DMS53 (cell line): Measurements from ENCODE around the gene PTPN18.

Experiments
- DNase-seq: peaks from one replicate; lab custom pipeline; 2025; lab: John Stamatoyannopoulos, UW

Gene PTPN18

DNA sequence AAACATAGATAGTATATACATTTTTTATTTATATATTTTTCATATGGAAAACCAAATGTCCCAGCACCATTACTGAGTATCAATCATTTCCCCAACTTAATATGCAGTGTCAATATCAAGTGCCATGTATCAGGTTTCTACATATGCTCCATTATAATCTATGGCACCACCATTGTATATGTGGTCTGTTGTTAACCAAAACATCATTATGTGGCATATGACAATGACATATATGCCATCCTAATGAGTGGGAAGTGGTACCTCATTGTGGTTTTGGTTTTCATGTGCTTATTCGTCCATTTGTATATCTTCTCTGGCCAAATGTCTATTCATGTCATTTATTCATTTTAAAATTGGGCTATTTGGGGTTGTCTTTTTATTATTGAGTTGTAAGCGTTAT is 9.2 kb downstream of the PTPN18 start:
- DNase-seq, result no peak

DNA sequence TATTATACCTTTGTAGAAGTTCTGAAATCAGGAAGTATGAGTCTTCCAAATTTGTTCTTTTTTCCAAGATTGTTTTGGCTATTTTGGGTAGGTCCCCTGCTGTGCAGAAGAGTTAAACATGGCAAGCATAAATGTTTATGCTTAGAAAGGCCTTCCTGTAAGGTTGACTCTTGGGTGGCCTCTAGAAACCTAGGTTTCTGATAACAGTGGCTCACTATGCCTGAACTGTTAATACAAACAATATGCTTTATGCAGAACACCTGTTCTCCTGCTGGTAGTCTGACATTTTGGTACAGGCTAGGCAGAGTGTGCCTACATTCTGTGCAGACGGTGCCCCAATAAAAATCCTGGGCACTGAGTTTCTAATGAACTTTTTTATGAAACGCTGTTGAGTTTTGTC is 10.1 kb downstream of the PTPN18 start:
- DNase-seq, result no peak

DNA sequence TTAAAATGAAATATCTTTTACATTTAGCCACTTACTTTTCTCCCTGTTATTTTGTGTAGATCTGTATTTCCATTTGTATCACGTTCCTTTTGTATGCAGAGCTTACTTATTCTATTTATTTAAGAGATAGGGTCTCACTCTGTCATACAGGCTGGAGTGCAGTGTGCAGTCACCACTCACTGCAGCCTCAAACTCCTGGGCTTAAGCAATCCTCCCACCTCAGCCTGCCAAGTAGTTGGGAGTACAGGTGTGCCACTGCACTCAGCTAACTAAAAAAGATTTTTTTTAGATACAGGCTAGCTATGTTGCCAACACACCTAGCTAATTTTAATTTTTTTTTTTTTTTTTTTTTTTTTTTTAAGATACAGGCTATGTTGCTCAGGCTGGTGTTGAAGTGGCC is 10.9 kb downstream of the PTPN18 start:
- no peak for DNase-seq

DNA sequence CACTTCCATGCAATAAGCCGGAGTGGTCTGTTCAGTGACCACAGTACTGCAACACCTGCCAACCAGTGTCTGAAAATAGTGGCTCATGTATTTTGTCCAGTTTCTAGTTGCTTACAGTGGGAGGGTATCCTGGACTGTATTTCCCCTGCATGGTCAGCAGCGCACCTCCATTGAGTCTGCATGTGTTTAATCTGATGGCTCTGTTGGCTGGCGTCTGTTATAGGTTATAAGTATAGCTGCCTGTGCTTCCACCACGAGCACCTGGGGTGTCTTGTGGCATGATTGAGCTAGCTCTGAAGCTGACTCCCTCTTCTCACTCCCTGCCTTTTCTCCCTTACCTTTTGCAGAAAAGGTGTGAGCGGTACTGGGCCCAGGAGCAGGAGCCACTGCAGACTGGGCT is 12.9 kb downstream of the PTPN18 start:
- DNase-seq, result no peak

DNA sequence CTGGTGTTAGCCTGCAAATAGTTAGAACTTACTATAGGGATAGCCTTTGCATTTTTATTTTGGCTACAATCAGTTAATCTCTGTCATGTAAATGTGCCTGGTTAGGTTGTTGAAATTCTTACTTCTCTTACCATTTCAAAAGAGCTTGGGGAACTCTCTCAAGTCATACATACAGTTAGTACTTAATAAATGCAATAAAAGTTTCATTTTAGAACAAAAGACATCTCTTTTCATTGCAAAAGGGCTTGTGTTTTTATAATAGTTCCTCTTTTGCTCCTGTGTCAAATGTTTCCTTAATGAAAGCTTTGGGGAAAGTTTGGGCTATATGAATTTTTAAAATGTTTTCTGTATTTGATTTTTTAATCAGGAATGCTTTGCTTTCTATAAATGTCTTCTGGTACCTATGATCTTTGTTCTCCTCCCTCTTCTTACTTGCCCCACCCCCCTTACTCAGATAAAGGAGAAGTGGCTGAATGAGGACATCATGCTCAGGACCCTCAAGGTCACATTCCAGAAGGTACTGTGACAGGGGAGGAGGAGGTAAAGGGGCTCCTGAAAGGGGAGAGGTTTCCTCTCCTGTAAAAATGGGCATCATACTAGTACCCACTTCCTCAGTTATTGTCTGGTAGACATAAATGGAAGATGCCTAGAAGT is 13.6 kb downstream of the PTPN18 start:
- no peak for DNase-seq

DNA sequence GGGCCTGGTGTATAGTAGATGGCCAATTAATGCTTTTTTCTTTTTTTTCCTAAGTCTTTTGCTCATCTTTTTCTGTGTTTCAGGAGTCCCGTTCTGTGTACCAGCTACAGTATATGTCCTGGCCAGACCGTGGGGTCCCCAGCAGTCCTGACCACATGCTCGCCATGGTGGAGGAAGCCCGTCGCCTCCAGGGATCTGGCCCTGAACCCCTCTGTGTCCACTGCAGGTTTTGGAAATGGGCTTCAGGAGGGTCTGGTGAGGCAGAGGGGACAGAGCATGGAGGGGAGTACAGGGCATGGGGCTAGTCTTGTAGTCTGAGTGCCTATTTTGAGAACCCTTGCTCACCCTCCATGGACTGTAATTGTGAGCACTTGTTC is 14.1 kb downstream of the PTPN18 start:
- DNase-seq, result no peak

DNA sequence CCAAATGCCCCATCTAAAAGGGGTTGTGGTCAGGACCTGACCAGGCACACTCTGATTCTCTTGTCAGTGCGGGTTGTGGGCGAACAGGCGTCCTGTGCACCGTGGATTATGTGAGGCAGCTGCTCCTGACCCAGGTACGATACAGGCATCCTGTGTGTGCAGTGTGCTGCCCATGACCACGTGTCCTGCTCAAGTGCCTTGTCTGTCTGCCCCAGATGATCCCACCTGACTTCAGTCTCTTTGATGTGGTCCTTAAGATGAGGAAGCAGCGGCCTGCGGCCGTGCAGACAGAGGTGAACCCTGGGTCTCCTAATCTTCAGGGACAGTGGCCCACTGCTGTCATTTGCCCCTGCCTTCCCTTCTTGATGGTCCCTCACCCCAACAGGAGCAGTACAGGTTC is 14.6 kb downstream of the PTPN18 start:
- DNase-seq, result peak; percentile 75

DNA sequence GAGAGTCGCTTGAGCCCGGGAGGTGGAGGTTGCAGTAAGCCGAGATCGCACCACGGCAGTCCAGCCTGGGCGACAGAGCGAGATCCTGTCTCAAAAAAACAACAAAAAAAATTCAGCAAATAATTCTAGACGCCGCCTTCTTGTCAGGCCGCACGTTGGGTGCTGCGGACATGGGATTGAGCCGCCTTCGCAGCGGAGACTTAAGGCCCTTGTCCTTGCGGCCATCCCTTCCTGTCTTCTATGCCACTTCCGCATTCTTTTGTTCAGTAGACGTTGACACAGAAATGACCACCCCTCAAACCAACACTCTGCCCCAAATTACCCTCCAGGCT is 15.8 kb downstream of the PTPN18 start:
- peak; percentile 59 for DNase-seq

DNA sequence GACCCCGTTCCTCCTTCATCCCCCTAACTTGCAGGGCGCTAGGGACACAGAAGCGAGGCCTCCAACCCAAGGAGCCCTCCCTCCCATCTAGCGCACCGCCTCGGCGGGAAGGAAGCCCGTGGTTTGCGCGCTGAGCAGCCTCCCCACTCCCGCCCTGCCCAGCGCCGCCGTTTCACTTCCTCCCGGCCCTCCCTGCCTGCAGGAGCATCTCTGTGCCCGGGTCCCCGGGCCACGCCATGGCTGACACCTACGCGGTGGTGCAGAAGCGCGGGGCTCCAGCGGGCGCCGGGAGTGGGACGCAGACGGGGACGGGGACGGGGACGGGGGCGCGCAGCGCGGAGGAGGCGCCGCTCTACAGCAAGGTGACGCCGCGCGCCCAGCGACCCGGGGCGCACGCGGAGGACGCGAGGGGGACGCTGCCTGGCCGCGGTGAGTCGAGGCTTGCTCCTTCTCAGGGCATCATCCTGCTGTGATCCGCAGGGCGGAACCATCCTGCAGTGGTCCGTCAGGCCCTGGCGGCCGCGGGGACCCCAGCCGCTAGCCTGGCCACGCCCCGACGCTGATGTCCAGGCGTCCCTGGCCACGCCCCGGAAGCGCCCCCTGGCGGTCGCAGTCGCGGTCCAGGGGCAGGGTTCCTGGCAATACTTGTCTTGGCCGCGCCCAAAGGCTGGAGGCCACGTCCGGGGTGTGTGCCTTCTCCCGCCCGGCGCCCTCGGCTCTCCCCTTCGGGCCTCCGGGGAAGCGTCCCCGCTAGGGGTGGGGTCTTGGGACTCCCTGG is 16.4 kb downstream of the PTPN18 start:
- DNase-seq, result peak; percentile 75

DNA sequence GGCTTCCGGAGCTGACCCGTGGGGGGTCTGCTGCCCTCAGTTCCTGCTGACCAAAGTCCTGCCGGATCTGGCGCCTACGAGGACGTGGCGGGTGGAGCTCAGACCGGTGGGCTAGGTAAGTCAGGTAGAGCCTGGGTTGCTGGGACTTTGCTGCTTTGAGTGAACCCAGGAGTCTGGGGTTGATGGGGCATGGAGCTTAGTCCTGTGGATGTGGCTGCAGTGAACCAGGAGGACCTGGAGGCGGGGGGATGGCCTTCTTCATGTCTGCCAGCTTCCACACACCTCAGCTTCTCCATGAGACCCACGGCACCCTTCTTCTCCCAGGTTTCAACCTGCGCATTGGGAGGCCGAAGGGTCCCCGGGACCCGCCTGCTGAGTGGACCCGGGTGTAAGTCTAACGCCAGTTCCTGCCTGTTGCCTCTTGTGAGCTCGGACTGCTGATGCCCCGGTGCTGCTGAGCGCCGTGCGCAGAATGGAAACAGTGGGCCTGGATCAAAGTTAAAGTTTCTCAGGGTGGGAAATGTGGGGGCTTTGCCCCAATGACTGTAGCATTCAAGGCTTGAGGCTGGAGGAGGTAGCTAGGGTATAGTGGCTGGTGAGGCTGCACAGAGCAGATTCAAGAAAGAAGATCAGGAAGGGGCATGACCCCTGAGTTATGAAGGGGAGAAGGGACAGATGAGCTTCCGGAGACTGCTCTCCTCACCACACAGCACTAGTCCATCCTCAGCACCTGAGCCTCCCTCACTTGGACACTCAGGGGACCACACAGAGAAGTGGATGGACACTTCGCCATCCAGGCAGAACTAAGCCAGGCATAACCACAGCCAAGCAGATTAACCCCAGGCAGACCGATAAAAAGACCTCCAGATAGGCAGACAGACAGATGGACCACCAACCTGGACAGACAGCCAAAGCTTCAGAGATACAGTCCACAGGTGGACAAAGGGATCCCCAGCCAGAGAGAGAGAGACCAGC is 17.3 kb downstream of the PTPN18 start:
- no peak for DNase-seq

DNA sequence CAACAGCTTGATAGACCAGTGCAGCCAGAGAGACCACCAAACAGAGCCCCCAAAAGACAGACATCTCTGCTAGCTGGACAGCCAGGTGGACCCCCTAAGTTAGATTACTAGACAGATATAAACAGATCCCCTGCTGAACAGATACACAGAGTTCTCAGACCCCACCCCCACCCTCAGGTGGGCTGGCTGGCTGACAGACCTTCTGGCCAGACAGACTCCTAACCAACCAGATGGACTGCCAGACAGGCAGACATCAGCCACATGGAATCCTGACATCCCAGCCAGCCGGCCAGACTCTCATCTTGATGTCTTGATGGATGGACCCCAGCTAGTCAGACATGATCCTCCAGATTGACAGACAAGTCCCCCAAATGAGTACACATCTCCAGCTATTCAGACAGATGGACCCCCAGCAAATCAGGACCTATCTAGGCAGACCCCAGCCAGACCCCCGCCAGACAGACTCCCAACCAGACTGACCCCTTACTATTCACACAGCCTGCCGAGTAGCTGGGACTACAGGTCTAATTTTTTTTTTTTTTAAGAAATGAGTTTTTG is 18.0 kb downstream of the PTPN18 start:
- DNase-seq, result no peak

DNA sequence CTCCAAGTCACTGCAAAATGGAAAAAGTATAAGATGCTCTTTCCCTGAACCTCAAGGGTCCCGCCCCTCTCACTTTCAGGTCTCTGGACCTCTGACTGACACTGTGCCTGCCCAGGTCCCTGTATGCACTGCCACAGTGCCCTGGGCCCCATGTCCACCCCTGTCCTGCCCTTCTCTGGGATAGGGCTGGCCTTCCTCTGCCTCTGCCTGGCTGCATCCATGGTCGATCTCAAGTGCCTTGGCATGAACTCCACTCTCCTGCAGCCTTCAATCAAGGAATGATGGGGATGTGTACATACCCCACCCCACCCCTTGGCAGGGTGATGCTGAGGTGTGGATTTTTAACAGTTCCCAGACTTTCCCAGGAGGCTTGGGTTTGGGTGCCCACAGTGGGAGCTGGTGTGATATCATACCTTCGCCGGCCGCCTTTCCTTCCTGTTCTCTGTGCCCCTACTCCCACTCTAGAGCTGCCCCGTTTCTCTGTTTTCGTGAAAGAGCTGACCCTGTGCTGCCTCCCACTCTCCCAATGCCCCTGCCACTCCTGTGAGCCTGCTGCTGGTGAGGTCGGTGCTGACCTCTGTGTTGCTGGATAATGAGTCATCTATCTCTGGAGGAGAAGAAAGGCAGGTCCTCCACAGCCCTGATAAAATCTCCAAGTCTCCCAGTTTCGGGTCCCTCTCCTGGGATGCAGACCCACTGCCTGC is 18.9 kb downstream of the PTPN18 start:
- DNase-seq, result no peak

DNA sequence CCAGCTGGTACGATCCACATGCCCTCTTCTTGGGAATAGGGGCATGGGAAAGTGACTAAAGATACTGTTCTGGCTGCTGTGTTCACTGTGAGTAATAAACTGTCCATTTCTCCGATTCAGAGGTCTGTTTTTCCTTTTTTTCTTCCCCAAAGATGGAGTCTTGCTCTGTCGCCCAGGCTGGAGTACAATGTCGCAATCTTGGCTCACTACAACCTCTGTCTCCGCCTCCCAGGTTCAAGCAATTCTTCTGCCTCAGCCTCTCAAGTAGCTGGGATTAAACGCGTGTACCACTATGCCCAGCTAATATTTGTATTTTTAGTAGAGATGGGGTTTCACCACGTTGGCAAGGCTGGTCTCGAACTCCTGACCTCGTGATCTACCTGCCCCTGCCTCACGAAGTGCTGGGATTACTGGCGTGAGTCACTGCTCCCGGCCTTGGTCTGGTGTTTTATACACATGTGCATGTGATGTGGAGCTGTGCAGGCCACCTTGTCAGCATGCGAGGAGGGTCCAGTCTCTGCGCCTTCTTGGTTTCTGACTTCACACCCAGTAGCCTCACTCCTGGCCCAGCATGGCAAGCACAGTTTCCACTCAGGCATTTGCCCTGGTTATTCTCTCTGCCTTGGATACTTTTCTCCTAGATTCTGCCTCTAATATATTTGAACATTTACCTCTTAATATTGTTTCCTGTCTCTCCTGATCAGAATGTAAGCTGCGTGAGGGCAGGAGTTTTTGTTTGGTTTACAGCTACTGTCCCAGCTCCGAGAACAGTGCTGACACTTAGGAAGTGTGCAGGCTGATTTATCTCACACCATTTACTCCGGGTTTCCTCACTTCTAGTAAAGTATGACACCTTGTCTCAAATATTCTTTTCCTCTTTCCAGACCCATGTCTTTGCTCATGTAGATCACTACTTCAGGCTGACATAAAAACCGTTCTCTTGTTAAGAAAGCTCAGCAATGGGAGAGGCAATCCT is 19.7 kb downstream of the PTPN18 start:
- no peak for DNase-seq

DNA sequence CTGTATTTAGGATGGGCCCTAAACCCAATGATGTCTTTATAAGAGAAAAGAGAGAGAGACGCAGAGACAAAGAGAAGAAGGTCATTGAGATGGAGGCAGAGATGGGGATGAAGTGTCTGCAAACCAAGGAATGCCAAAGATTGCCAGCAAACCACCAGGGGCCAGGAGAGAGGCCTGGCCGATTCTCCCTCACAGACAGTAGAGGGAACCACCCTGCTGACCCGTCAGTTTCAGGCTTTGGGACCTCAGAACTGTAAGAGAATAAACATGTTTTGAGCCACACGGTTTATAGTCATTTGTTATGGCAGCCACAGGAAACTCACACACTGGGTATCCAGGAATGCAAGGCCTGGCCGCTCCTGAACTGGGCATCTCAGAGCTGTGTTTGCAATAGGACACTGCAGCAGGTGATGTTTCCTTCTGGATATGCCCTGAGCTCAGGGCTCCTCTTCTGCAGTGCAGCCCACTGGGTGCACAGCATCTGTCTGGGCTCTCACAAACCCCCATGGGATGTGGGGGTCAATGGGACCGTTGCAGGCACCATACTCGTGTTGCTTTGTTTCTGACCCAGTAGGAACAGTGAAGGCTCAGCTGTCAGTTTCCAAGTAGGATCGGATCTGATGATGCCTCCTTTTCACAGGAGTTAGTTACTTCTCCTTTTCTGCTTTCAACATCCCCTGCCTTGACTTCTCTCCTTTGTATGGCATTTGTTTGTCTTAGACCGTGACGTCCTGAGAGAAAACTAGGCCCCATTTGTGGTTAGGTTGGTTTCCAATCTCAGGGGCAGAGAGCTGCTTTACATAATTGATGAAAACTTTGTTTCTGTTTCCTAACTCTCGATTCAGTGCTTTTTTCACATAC is 20.8 kb downstream of the PTPN18 start:
- no peak for DNase-seq

DNA sequence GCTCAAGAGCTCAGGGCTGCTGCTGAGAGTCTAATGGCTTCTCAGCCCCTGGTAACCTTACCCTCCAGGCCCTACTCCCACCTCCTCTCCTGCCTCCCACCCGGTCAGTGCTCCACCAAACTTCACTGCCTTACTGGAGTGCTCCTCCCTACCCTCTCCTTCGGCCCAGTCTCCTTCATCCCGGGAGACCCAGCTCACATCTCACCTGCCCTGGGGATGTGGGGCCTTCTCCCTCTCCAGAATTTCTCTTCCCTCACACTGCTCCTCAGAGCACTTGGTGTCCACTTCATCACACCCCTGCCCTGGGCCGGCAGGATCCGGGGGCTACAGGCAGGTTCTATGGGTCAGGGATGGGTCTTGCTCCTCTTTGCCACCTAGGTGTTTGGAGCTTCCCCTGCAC is 21.6 kb downstream of the PTPN18 start:
- no peak for DNase-seq

DNA sequence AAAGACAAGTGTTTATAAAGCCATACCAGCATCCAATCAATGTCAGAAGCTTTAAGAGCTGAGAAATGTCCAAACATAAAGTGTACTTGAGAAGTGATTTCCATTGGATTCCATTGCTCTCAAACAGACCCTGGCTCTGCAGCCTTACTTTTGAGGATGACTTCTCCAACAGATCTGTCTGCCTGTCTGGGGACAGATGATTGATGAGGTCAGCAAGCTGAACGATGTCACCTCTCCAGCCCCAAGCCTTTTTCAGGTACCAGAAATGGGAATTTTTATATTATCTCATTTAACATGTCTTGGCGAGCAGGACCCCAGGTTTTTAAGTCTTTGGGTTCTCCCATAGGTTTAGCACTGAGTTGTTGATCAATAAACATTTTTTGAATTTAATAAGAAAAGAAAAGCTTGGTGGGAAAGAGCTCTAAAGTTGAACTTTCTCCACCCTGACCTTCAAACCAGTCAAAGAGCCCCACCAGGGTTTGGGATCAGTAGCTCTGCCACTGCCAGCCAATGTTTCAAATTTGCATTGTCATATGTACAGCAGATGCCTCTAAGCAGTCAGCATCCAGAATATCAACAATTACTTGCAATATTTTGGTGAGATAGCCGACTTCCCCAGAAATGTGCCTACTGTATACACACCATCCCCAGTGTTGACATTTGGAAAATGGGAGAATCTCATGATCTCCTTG is 22.5 kb downstream of the PTPN18 start:
- DNase-seq, result no peak

DNA sequence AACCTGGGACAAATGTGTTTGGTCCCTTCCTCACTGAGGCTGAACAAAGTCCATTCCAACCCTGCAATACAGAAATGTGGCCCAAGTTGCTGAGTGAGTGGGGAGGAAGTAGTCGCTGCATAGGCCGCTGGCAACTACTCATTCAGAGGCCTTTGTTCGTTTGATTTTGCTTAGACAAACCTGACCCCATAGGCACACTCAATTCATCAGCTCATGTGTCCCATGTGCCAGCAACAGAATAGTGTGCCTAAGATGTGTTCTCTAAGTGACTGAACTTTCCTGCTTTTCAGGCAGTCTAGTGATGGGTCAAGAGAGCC is 23.0 kb downstream of the PTPN18 start:
- DNase-seq, result no peak

DNA sequence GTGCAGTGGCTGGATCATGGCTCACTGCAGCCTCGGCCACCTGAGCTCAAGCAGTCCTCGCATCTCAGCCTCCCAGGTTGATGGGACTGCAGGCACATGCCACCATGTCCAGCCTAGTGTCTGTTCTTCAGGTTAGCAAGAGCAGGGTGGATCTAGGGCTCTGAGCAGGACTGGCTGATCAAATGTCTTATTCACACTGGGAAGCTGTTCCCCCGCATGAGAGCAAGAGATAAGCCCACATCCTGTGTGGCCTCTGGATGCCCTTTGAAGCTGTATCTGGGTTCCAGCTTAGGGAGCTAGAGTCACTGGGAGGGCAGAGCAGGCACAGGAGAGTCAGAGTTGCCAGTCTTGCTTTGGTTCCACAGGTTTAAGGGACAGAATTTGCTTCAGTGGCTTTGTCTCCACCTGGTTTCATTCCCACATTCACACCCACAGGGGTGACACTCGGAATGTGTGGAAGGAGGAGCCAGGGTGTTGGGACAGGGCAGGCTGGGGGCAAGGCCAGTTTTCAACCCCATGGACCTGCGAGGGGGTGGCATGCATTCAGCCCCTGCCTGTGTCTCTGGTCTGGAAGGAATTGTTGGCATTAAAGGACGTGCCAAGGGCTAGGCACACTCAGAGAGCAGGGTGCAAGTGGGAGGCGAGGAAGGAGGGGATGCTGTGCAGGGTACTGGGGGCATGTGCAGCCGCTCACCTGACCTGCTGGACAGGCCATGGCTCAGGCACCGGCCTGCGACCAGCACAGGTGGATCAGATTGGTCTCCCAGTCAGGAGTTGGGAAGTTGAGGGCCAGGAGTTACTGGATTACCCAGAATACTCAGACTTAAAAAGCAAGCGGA is 24.5 kb downstream of the PTPN18 start:
- DNase-seq, result no peak
